ENCODE measurements around the gene TGFBRAP1. TPM values are rescaled to one million over a fixed set of nuclear protein-coding genes. Genes with fewer than 3 reads are reported as not detected.

TGFBRAP1 gene
- total RNA-seq, 1 experiment from 2014 or later: 16.7 TPM

GRCh38 chr2:105299290-105299689, 30.2 kb downstream of the TGFBRAP1 start:
- ChIA-PET POLR2A (ENCODE audit: unreplicated experiment) (no interaction called here), CTCF (no interaction called here)
- Histone ChIP-seq H3K9me2 (ENCODE audit: insufficient read depth) (no peaks in the 10 kb centered on the region), H3K9me3 (ENCODE audit: insufficient read depth, low read depth) (no peaks in the 10 kb centered on the region), H3K4me2 (no peak overlapping the region), H3K4me1 (replicated peaks; ENCODE audit: insufficient read depth) (no peaks in the 10 kb centered on the region), H4K20me1 (ENCODE audit: insufficient read depth) (peaks cover 17% of the 10 kb centered on the region; the same call in 1 of the 2 replicates), H2AFZ (no peak overlapping the region), H3K4me3 (no peak overlapping the region), H3K27me3 (ENCODE audit: insufficient read depth, low read depth) (no peaks in the 10 kb centered on the region), H3K79me2 (ENCODE audit: low read depth) (peaks cover 17% of the 10 kb centered on the region; the same call in 1 of the 2 replicates), H3F3A (ENCODE audit: insufficient read depth, low read depth) (no peaks in the 10 kb centered on the region), H3K36me3 (ENCODE audit: low read depth) (peaks cover 2% of the 10 kb centered on the region; the same call in 1 of the 2 replicates), H3K27ac (no peak overlapping the region)
- no peak for DNase-seq
- intact Hi-C loops (cut with micrococcal nuclease; ENCODE audit: unreplicated experiment): no loop called here
- TF ChIP-seq EZH2 (IDR thresholded peaks at IDR 0.05; ENCODE audit: low read depth) (no peak), CTCF (conservative IDR thresholded peaks at IDR 0.05) (no peak)
- BruUV-seq (replicated peaks): no TSS peak

GRCh38 chr2:105298017-105298416, 31.5 kb downstream of the TGFBRAP1 start:
- POLR2A ChIA-PET (ENCODE audit: unreplicated experiment): no interaction called here
- Histone ChIP-seq H3K36me3 (ENCODE audit: low read depth) (no peaks in the 10 kb centered on the region; the same call in 1 of the 2 replicates), H3K9me2 (ENCODE audit: insufficient read depth) (no peaks in the 10 kb centered on the region), H3F3A (ENCODE audit: insufficient read depth, low read depth) (no peaks in the 10 kb centered on the region), H2AFZ (no peak overlapping the region), H3K4me3 (no peak overlapping the region), H3K4me2 (no peak overlapping the region), H3K9me3 (ENCODE audit: insufficient read depth, low read depth) (no peaks in the 10 kb centered on the region), H3K4me1 (replicated peaks; ENCODE audit: insufficient read depth) (no peaks in the 10 kb centered on the region), H3K27ac (no peak overlapping the region), H3K79me2 (ENCODE audit: low read depth) (peaks cover 11% of the 10 kb centered on the region; the same call in 1 of the 2 replicates), H4K20me1 (ENCODE audit: insufficient read depth) (peaks cover 13% of the 10 kb centered on the region; the same call in 1 of the 2 replicates), H3K27me3 (ENCODE audit: insufficient read depth, low read depth) (no peaks in the 10 kb centered on the region)
- no TSS peak for BruUV-seq (replicated peaks)
- intact Hi-C loops (cut with micrococcal nuclease; ENCODE audit: unreplicated experiment): no loop called here
- TF ChIP-seq EZH2 (IDR thresholded peaks at IDR 0.05; ENCODE audit: low read depth): no peak
- no peak for TF ChIP-seq CTCF (conservative IDR thresholded peaks at IDR 0.05)
- DNase-seq: no peak
- CTCF ChIA-PET: no interaction called here

- ChIA-PET CTCF (no interaction called here), POLR2A (ENCODE audit: unreplicated experiment) (no interaction called here)
- Histone ChIP-seq H3K4me2 (no peak overlapping the region), H3K36me3 (ENCODE audit: low read depth) (no peaks in the 10 kb centered on the region; the same call in 1 of the 2 replicates), H2AFZ (no peak overlapping the region), H3K4me1 (replicated peaks; ENCODE audit: insufficient read depth) (no peaks in the 10 kb centered on the region), H3K27ac (no peak overlapping the region), H4K20me1 (ENCODE audit: insufficient read depth) (peaks cover 13% of the 10 kb centered on the region; the same call in 1 of the 2 replicates), H3K79me2 (ENCODE audit: low read depth) (peaks cover 3% of the 10 kb centered on the region; the same call in 1 of the 2 replicates), H3F3A (ENCODE audit: insufficient read depth, low read depth) (no peaks in the 10 kb centered on the region), H3K4me3 (no peak overlapping the region), H3K9me2 (ENCODE audit: insufficient read depth) (no peaks in the 10 kb centered on the region), H3K9me3 (ENCODE audit: insufficient read depth, low read depth) (no peaks in the 10 kb centered on the region), H3K27me3 (ENCODE audit: insufficient read depth, low read depth) (no peaks in the 10 kb centered on the region)
- no peak for TF ChIP-seq EZH2 (IDR thresholded peaks at IDR 0.05; ENCODE audit: low read depth)
- no peak for TF ChIP-seq CTCF (conservative IDR thresholded peaks at IDR 0.05)
- BruUV-seq (replicated peaks): no TSS peak
- DNase-seq: no peak
- intact Hi-C loops (cut with micrococcal nuclease; ENCODE audit: unreplicated experiment): no loop called here
Measured at GRCh38 chr2:105297216-105297615, 32.3 kb downstream of the TGFBRAP1 start.

Measured in PC-9 (cell line).